Jurkat, Clone E6-1 (cell line): ENCODE results near the gene UNC5C.

ENCODE experiments used
- DNase-seq: peaks from one replicate; pipeline ENCODE4 v3.0.0-alpha.2; 2011; ENCODE audit warnings: low read depth, low spot score
- H3K4me3 ChIP-seq: 2 replicates; pipeline ENCODE4 v1.5.1; 2011; ENCODE audit warnings: mild to moderate bottlenecking, low read length, control low read depth, moderate library complexity

Gene UNC5C

GRCh38 chr4:95263391-95263790 lies 285.4 kb downstream of the UNC5C start:
- no peak overlapping the region for H3K4me3 ChIP-seq
- no peak for DNase-seq

GRCh38 chr4:95256108-95256835 lies 292.5 kb downstream of the UNC5C start:
- DNase-seq = no peak
- H3K4me3 ChIP-seq = no peak overlapping the region

GRCh38 chr4:95255396-95256107 lies 293.2 kb downstream of the UNC5C start:
- H3K4me3 ChIP-seq = no peak overlapping the region
- no peak for DNase-seq

- no peak overlapping the region for H3K4me3 ChIP-seq
- no peak for DNase-seq
Measured at GRCh38 chr4:95251568-95251967, 297.2 kb downstream of the UNC5C start.

GRCh38 chr4:95250544-95251137 lies 298.1 kb downstream of the UNC5C start:
- no peak overlapping the region for H3K4me3 ChIP-seq
- DNase-seq = no peak

GRCh38 chr4:95249426-95250021 lies 299.2 kb downstream of the UNC5C start:
- H3K4me3 ChIP-seq = no peak overlapping the region
- no peak for DNase-seq

GRCh38 chr4:95248720-95249425 lies 299.9 kb downstream of the UNC5C start:
- no peak for DNase-seq
- H3K4me3 ChIP-seq = no peak overlapping the region

GRCh38 chr4:95243892-95244291 lies 304.9 kb downstream of the UNC5C start:
- H3K4me3 ChIP-seq = no peak overlapping the region
- DNase-seq = no peak

- no peak for DNase-seq
- H3K4me3 ChIP-seq = no peak overlapping the region
Measured at GRCh38 chr4:95238554-95238953, 310.2 kb downstream of the UNC5C start.

GRCh38 chr4:95232358-95233156 lies 316.2 kb downstream of the UNC5C start:
- DNase-seq = no peak
- H3K4me3 ChIP-seq = no peak overlapping the region

GRCh38 chr4:95231681-95232080 lies 317.1 kb downstream of the UNC5C start:
- DNase-seq = no peak
- no peak overlapping the region for H3K4me3 ChIP-seq

- H3K4me3 ChIP-seq = no peak overlapping the region
- no peak for DNase-seq
Measured at GRCh38 chr4:95225849-95226248, 322.9 kb downstream of the UNC5C start.

- no peak overlapping the region for H3K4me3 ChIP-seq
- no peak for DNase-seq
Measured at GRCh38 chr4:95224402-95224801, 324.4 kb downstream of the UNC5C start.

- no peak overlapping the region for H3K4me3 ChIP-seq
- no peak for DNase-seq
Measured at GRCh38 chr4:95220205-95221175, 328.3 kb downstream of the UNC5C start.

- DNase-seq = no peak
- no peak overlapping the region for H3K4me3 ChIP-seq
Measured at GRCh38 chr4:95219109-95219508, 329.7 kb downstream of the UNC5C start.

- no peak overlapping the region for H3K4me3 ChIP-seq
- no peak for DNase-seq
Measured at GRCh38 chr4:95217197-95217596, 331.6 kb downstream of the UNC5C start.

- no peak for DNase-seq
- H3K4me3 ChIP-seq = no peak overlapping the region
Measured at GRCh38 chr4:95216636-95217035, 332.1 kb downstream of the UNC5C start.
